Measurements from ENCODE around the gene CPB1. TPM values are rescaled to one million over a fixed set of nuclear protein-coding genes. Genes with fewer than 3 reads are reported as not detected.
"Not testable (repeated sequence)": the region's sequence is repeated elsewhere in the genome, so short reads cannot be mapped to it uniquely, and the experiment has no call there.

The CPB1 gene
- not detected for total RNA-seq

DNA sequence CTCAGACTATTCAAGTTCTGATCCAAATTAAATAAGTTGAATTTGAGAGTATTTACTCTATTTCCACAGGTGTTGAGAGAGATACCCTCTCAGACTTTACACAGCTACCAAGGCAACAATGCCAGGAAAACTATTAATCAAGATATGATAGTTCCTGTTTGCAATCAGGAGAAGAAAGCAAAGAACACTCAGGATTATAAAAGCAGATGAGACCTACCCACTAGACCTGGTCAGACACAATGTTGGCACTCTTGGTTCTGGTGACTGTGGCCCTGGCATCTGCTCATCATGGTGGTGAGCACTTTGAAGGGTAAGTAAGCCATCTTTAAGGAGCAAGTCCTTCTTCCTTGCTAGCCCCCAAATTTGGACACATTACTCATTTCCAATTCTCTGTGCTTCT, at the start of gene CPB1:
Gene CPB1, plus strand, starts transcription at position 227 of the 400 bp plus-strand sequence. Its CDS starts 13 bp downstream, at position 240.
- no peak for DNase-seq
- no peaks in the 10 kb centered on the region for H3K9me3 Mint-ChIP-seq (ENCODE audit: low read depth)
- no peaks in the 10 kb centered on the region for H3K4me1 Mint-ChIP-seq
- no peak within 1 kb of the TSS for H3K4me3 Mint-ChIP-seq
- no peak for ATAC-seq
- H3K27me3 Mint-ChIP-seq = peaks cover 5% of the 10 kb centered on the region
- H3K36me3 Mint-ChIP-seq (ENCODE audit: low read depth) = no peaks in the 10 kb centered on the region
- POLR2A ChIA-PET = no interaction called here
- H3K27ac Mint-ChIP-seq = no peak within 1 kb of the TSS
- CTCF ChIA-PET = no interaction called here
- intact Hi-C loops (cut with DNase I, micrococcal nuclease) = no loop called here

DNA sequence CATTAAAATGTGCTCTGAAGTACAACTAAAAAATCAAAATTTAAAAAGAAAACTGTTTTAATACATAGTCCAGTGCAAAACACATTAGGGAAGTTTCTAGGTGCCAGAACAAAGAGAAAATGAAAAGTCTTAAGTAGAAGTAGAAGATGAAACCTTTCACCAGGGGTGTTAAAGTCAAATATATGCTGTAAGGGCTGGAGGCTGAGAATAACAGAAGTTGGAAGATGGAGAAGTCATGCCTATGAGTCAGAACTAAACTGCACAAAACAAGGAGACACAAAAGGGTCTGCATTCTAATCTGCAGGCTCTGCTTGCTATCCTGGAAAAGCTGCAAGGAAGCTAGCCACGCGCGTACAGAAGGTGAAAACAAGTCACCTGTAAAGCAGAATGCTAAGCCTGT, 48.7 kb upstream of the CPB1 start:
- no peaks in the 10 kb centered on the region for H3K4me1 Mint-ChIP-seq
- ATAC-seq = no peak
- intact Hi-C loops (cut with DNase I, micrococcal nuclease) = no loop called here
- ChIA-PET POLR2A (no interaction called here), CTCF (no interaction called here)
- no peaks in the 10 kb centered on the region for H3K36me3 Mint-ChIP-seq (ENCODE audit: low read depth)
- H3K27me3 Mint-ChIP-seq = no peaks in the 10 kb centered on the region
- H3K9me3 Mint-ChIP-seq (ENCODE audit: low read depth) = no peaks in the 10 kb centered on the region
- H3K4me3 Mint-ChIP-seq = no peak overlapping the region
- DNase-seq = no peak
- no peak overlapping the region for H3K27ac Mint-ChIP-seq

DNA sequence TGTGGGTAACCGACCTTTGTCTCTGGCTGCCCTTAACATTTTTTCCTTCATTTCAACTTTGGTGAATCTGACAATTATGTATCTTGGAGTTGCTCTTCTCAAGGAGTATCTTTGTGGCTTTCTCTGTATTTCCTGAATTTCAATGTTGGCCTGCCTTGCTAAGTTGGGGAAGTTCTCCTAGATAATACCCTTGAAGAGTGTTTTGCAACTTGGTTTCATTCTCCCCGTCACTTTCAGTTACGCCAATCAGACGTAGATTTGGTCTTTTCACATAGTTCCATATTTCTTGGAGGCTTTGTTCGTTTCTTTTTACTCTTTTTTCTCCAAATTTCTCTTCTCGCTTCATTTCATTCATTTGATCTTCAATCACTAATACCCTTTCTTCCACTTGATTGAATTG, 42.6 kb upstream of the CPB1 start:
- POLR2A ChIA-PET; CTCF ChIA-PET; DNase-seq; H3K27ac Mint-ChIP-seq; H3K9me3 Mint-ChIP-seq (ENCODE audit: low read depth); intact Hi-C loops (cut with DNase I, micrococcal nuclease); H3K4me3 Mint-ChIP-seq; H3K36me3 Mint-ChIP-seq (ENCODE audit: low read depth); H3K4me1 Mint-ChIP-seq; ATAC-seq; H3K27me3 Mint-ChIP-seq: not testable (repeated sequence)

DNA sequence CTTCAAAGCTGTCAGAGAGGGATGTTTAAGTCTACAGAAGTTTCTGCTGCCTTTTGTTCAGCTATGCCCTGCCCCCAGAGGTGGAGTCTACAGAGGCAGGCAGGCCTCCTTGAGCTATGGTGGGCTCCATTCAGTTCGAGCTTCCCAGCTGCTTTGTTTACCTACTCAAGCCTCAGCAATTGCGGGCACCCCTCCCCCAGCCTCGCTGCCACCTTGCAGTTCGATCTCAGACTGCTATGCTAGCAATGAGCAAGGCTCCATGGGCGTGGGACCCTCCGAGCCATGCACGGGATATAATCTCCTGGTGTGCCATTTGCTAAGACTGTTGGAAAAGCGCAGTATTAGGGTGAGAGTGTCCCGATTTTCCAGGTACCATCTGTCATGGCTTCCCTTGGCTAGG, 41.5 kb upstream of the CPB1 start:
- H3K36me3 Mint-ChIP-seq (ENCODE audit: low read depth); ATAC-seq; H3K4me3 Mint-ChIP-seq; POLR2A ChIA-PET; intact Hi-C loops (cut with DNase I, micrococcal nuclease); CTCF ChIA-PET; H3K27me3 Mint-ChIP-seq; H3K9me3 Mint-ChIP-seq (ENCODE audit: low read depth); H3K27ac Mint-ChIP-seq; H3K4me1 Mint-ChIP-seq; DNase-seq: not testable (repeated sequence)

DNA sequence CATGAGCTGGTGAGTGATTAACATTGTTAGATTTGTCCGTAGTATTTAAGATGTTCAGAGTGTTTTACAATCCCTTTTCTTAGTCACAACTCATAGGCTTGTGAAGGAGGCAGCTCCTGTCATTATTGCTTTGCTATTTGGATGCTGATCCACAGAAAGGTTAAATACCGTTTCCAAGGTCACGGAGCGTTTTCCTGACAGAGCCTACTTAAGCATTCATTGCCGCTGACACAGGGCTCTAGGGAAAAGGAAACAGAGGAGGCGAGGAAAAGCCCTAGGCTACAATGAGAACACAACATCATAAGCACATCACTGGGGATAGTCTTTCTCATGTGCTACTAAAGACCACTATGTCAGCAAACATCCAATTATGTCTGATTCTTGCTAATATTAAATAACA, 38.5 kb upstream of the CPB1 start:
- intact Hi-C loops (cut with DNase I, micrococcal nuclease) = no loop called here
- H3K27me3 Mint-ChIP-seq = peaks cover 2% of the 10 kb centered on the region
- ATAC-seq (no peak), DNase-seq (no peak)
- H3K4me3 Mint-ChIP-seq = no peak overlapping the region
- CTCF ChIA-PET = interaction anchor here (1.2 kb wide), 1 partner anchor 9 kb away, joined by 3 read pairs; no protein-coding TSS in a partner anchor
- no peaks in the 10 kb centered on the region for H3K9me3 Mint-ChIP-seq (ENCODE audit: low read depth)
- H3K27ac Mint-ChIP-seq = no peak overlapping the region
- H3K4me1 Mint-ChIP-seq = no peaks in the 10 kb centered on the region
- POLR2A ChIA-PET = no interaction called here
- H3K36me3 Mint-ChIP-seq (ENCODE audit: low read depth) = no peaks in the 10 kb centered on the region

DNA sequence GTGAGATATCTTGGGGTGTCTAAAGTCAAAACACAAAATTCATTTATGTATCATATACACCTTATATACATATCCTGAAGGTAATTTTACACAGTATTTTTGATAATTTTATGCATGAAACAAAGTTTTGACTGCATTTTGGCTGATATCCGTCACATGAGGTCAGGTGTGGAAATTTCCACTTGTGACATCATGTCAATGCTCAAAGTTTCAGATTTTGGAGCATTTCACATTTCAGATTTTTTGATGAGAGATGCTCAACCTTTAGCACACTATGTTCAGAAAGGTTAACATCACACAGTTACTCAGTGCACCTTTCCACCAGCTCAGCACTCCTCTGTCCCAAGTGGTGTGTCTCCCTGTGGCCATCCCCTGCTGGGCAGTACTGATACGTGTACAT, 37.7 kb upstream of the CPB1 start:
- H3K4me3 Mint-ChIP-seq = no peak overlapping the region
- no peaks in the 10 kb centered on the region for H3K4me1 Mint-ChIP-seq
- no peak for ATAC-seq
- intact Hi-C loops (cut with DNase I, micrococcal nuclease) = no loop called here
- peaks cover 2% of the 10 kb centered on the region for H3K27me3 Mint-ChIP-seq
- CTCF ChIA-PET = no interaction called here
- no peak overlapping the region for H3K27ac Mint-ChIP-seq
- no peaks in the 10 kb centered on the region for H3K36me3 Mint-ChIP-seq (ENCODE audit: low read depth)
- DNase-seq = no peak
- POLR2A ChIA-PET = no interaction called here
- H3K9me3 Mint-ChIP-seq (ENCODE audit: low read depth) = no peaks in the 10 kb centered on the region

DNA sequence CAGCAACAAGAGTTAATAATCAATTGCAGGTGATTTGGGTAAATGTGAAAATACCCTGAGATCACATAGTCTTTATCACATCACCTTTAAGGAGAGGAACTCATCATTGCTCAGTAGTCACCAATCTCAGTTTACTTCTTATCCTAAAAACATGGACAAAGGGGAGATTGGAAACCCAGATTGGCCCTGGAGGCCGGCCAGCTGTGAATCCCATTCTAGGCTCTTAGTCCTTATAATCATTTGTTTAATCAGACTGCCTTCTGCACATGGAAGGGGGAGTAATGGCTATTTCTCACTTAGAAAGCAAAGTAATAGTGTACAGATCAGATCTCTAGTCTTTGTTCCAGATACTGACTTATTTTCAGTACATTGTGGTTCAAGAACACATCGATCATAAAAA, 37.2 kb upstream of the CPB1 start:
- no peak overlapping the region for H3K27ac Mint-ChIP-seq
- DNase-seq (no peak), ATAC-seq (no peak)
- no peaks in the 10 kb centered on the region for H3K4me1 Mint-ChIP-seq
- no peak overlapping the region for H3K4me3 Mint-ChIP-seq
- intact Hi-C loops (cut with DNase I, micrococcal nuclease) = no loop called here
- no peaks in the 10 kb centered on the region for H3K9me3 Mint-ChIP-seq (ENCODE audit: low read depth)
- ChIA-PET POLR2A (no interaction called here), CTCF (no interaction called here)
- peaks cover 2% of the 10 kb centered on the region for H3K27me3 Mint-ChIP-seq
- no peaks in the 10 kb centered on the region for H3K36me3 Mint-ChIP-seq (ENCODE audit: low read depth)

DNA sequence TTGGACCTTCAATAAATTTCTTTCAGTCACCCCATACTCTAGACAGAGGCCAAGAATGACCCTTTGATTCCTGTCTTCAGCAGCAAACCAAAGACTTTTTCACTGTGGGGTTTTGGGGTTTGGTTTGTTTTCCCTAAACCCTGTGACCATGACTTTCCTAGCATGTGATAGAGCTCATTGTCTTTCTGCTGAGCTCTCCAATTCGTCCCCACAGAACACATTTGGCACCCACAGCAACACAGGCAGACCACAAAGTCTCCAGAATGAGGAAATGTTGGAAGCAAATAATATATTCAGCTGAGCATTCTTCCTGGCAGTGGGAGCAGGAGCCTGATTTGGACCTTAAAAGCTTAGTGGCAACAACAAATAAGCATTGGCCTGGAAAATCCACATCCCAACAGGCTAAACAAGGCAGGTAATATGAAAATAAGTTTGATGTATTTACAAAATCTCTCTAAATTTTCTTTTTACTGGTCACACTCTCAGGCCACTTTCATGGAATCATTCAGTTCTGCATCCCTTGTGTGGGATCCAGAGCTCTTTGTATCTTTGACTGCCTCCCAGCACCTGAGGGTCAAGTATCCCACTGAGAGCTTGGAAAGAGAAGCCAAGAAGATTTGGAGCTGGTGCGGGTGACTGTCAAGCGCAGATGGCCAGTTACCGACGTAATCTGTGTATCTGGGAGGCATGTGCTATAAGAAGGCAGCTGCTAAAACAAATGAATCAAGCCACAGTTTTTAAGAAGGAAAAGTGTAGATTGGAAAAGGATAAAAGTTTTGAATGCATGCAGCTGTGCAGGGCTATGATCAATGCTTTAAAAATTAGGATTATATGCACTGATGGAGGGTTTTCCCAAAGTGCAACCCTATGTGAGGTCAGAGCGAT, 36.5 kb upstream of the CPB1 start:
- no peak overlapping the region for H3K4me3 Mint-ChIP-seq
- no peak for DNase-seq
- H3K4me1 Mint-ChIP-seq = no peaks in the 10 kb centered on the region
- H3K27ac Mint-ChIP-seq = no peak overlapping the region
- ATAC-seq = no peak
- no peaks in the 10 kb centered on the region for H3K36me3 Mint-ChIP-seq (ENCODE audit: low read depth)
- H3K9me3 Mint-ChIP-seq (ENCODE audit: low read depth) = no peaks in the 10 kb centered on the region
- H3K27me3 Mint-ChIP-seq = peaks cover 2% of the 10 kb centered on the region
- CTCF ChIA-PET = no interaction called here
- intact Hi-C loops (cut with DNase I, micrococcal nuclease) = no loop called here
- POLR2A ChIA-PET = no interaction called here

DNA sequence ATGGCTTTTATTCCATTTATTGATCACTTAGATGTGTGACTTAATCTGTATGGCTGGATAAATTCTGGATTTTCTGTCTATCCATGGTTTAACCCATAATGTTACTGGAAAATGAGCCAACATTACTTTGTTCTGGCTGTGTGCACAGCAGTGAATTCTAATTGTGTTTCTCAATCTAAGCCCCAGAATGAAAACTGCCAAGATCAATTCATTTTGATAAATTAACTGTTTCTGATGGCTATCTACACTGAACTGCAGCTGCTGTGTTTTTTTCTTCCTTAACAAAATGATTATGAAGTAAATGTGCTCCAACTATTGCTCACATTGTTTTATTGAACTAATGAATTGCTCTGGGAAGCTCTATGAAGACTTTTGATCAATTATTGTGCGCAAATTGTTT, 35.7 kb upstream of the CPB1 start:
- Mint-ChIP-seq H3K36me3 (ENCODE audit: low read depth) (no peaks in the 10 kb centered on the region), H3K4me3 (no peak overlapping the region), H3K27ac (no peak overlapping the region), H3K27me3 (peaks cover 2% of the 10 kb centered on the region), H3K9me3 (ENCODE audit: low read depth) (no peaks in the 10 kb centered on the region), H3K4me1 (no peaks in the 10 kb centered on the region)
- ChIA-PET POLR2A (no interaction called here), CTCF (no interaction called here)
- ATAC-seq = no peak
- DNase-seq = no peak
- intact Hi-C loops (cut with DNase I, micrococcal nuclease) = no loop called here

DNA sequence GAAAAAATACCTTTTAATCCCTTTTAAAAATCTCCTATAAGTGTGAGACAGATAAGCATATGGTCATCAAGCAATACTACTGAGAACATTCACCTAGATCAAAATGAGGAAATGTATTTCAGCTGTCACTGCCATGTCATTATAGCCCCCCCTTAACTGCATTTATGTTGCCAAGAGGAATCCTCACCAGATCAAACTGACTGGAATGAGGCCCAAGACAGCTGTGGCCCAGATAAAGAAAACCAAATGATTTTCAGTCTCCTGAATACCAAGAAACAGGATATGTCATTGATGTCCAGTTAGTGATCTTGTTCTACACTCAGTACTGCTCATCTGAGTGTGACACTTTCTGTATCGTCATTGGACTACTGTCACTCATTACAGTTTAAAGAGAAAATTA, 35.1 kb upstream of the CPB1 start:
- H3K36me3 Mint-ChIP-seq (ENCODE audit: low read depth) = no peaks in the 10 kb centered on the region
- H3K9me3 Mint-ChIP-seq (ENCODE audit: low read depth) = no peaks in the 10 kb centered on the region
- H3K27ac Mint-ChIP-seq = no peak overlapping the region
- H3K27me3 Mint-ChIP-seq = peaks cover 2% of the 10 kb centered on the region
- DNase-seq (no peak), ATAC-seq (no peak)
- POLR2A ChIA-PET = no interaction called here
- CTCF ChIA-PET = no interaction called here
- no peaks in the 10 kb centered on the region for H3K4me1 Mint-ChIP-seq
- H3K4me3 Mint-ChIP-seq = no peak overlapping the region
- intact Hi-C loops (cut with DNase I, micrococcal nuclease) = no loop called here

DNA sequence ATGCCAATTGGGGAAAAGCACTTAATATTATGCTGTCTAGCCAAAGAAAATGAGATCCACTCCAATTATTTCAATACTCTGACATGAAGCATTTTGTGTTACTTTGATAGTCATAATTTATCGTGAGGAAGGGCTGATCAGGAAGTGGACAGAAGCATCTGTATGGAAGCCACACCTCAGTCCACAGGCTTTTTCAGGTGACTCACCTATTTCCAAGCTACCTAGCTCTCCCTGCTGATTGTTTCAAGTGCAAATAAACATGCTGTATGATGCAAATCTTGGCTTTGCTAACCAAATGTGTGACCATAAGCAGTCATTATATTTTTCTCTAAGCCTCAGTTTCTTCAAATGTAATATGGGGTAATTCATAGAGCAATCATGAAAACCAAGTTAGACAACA, 30.8 kb upstream of the CPB1 start:
- Mint-ChIP-seq H3K9me3 (ENCODE audit: low read depth) (no peaks in the 10 kb centered on the region), H3K27me3 (peaks cover 3% of the 10 kb centered on the region), H3K27ac (no peak overlapping the region), H3K36me3 (ENCODE audit: low read depth) (no peaks in the 10 kb centered on the region), H3K4me1 (no peaks in the 10 kb centered on the region), H3K4me3 (no peak overlapping the region)
- ATAC-seq (no peak), DNase-seq (no peak)
- CTCF ChIA-PET = no interaction called here
- POLR2A ChIA-PET = no interaction called here
- intact Hi-C loops (cut with DNase I, micrococcal nuclease) = no loop called here

DNA sequence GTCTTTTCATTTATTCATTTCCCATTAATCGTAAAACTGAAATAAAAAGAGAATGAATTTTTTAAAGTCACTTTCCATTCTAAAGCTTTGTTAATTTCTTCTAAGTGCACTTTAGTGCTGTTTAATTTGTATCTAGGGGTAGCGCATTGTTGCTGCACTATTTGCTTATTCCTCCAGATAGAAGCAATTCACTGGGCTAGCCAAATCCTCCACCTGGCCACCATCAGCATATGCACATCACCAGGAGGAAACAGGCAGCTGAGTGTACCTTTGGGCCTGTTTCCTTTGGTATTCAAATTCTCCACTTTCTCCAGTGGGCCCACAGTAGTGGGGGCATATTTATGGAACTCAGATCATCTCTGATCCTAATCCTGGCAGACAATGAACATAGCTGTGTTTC, 29.8 kb upstream of the CPB1 start:
- Mint-ChIP-seq H3K36me3 (ENCODE audit: low read depth) (no peaks in the 10 kb centered on the region), H3K4me1 (no peaks in the 10 kb centered on the region), H3K27me3 (peaks cover 3% of the 10 kb centered on the region), H3K27ac (no peak overlapping the region), H3K9me3 (ENCODE audit: low read depth) (peaks cover 2% of the 10 kb centered on the region), H3K4me3 (no peak overlapping the region)
- intact Hi-C loops (cut with DNase I, micrococcal nuclease) = no loop called here
- ATAC-seq = no peak
- ChIA-PET CTCF (interaction anchor here (1.5 kb wide), 1 partner anchor 9 kb away, joined by 3 read pairs; no protein-coding TSS in a partner anchor), POLR2A (no interaction called here)
- DNase-seq = no peak

DNA sequence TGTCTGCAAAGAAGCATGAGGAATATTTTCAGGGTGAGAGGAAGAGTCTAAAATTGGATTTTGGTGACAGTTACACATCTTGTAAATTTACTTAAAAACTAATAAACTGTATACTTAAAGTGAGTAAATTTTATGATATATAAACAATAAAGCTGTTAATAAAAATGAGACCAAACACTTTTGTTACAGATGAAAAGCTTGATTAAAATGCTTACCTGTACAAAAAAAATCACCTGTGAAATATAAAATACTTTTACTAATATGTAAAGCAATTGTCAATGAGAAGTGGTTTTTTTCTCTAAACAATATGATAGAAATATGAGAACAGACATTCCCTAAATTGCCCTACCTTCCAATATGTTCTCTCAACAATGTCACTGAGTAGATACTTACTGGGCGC, 27.2 kb upstream of the CPB1 start:
- Mint-ChIP-seq H3K4me3 (no peak overlapping the region), H3K27me3 (peaks cover 3% of the 10 kb centered on the region), H3K27ac (no peak overlapping the region), H3K36me3 (ENCODE audit: low read depth) (no peaks in the 10 kb centered on the region), H3K9me3 (ENCODE audit: low read depth) (peaks cover 2% of the 10 kb centered on the region), H3K4me1 (no peaks in the 10 kb centered on the region)
- CTCF ChIA-PET = no interaction called here
- intact Hi-C loops (cut with DNase I, micrococcal nuclease) = no loop called here
- POLR2A ChIA-PET = no interaction called here
- ATAC-seq = no peak
- DNase-seq = no peak
